Measurements from ENCODE around the gene CLCN7.

The CLCN7 gene

GRCh38 chr16:1416521-1416941, 58.3 kb downstream of the CLCN7 start:
- peak overlapping the region; percentile 9 for H3K4me3 Mint-ChIP-seq
- peaks cover 11% of the 10 kb centered on the region for H3K4me1 Mint-ChIP-seq
- H3K9me3 Mint-ChIP-seq: no peaks in the 10 kb centered on the region
- H3K27me3 Mint-ChIP-seq: no peaks in the 10 kb centered on the region
- no peak overlapping the region for H3K27ac Mint-ChIP-seq (ENCODE audit: low read depth)
- no peak for DNase-seq (ENCODE audit: low spot score in 2 of 2)
- ATAC-seq (replicated peaks; ENCODE audit: extremely low read depth, poor library complexity, severe bottlenecking): no peak
- peaks cover 31% of the 10 kb centered on the region for H3K36me3 Mint-ChIP-seq (ENCODE audit: insufficient read depth)

GRCh38 chr16:1414532-1415260, 60.1 kb downstream of the CLCN7 start, which contains the start of gene UNKL:
Gene UNKL (minus strand): TSS chr16:1414704. CDS start chr16:1414691, 13 bp downstream.
- Mint-ChIP-seq H3K4me3 (peak within 1 kb of the TSS; percentile 83), H3K36me3 (ENCODE audit: insufficient read depth) (peaks cover 33% of the 10 kb centered on the region), H3K27me3 (no peaks in the 10 kb centered on the region), H3K27ac (ENCODE audit: low read depth) (peak within 1 kb of the TSS; percentile 93), H3K4me1 (peaks cover 16% of the 10 kb centered on the region), H3K9me3 (no peaks in the 10 kb centered on the region)
- peak; percentile 59 for ATAC-seq (replicated peaks; ENCODE audit: extremely low read depth, poor library complexity, severe bottlenecking)
- peak; percentile 59 to 60 for DNase-seq (ENCODE audit: low spot score in 2 of 2)

DNA sequence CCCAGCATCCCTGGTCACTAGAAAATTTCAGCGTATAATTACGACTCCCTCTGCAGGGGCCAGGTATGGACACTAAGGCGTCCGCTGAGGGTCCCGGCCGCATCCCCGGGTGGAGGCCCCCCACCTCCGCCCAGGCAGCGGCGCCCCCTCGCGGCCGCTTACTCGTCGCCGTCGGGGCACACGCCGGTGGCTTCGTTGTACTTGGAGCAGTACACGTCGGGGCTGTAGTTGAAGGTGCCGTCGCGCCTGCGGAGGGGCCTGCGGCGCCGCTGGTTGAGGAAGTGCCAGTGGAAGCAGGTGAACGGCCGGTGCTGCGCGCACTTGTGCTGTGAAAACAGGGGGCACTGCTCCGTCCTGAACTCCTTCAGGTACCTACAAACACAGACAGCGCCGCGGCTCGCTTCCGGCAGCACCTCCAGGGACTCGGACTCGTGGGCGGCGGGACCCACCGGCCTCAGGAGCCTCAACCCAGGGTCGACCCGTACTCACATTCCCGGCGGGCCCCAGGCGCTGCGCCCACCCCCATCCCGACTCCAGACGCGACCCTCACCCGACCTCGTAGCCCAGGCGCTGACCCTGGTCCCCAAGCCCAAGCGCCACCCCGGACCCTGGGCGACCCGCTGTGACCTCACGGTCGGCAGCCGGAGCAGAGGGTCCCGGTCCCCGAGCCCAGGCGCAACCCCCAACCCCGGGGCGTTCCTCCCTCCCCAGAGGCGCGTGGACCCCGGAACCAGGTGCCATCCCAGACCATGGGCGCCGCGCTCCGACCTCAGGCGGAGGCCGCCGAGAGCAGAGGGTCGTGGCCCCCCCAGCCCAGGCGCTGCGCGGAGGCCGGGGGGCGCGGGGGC, 60.9 kb downstream of the CLCN7 start:
- Mint-ChIP-seq H3K4me1 (peaks cover 19% of the 10 kb centered on the region), H3K27me3 (no peaks in the 10 kb centered on the region), H3K36me3 (ENCODE audit: insufficient read depth) (peaks cover 37% of the 10 kb centered on the region), H3K4me3 (peak overlapping the region; percentile 83), H3K9me3 (no peaks in the 10 kb centered on the region), H3K27ac (ENCODE audit: low read depth) (peak overlapping the region; percentile 68)
- peak; percentile 41 to 46 for DNase-seq (ENCODE audit: low spot score in 2 of 2)
- ATAC-seq (replicated peaks; ENCODE audit: extremely low read depth, poor library complexity, severe bottlenecking): peak; percentile 69

DNA sequence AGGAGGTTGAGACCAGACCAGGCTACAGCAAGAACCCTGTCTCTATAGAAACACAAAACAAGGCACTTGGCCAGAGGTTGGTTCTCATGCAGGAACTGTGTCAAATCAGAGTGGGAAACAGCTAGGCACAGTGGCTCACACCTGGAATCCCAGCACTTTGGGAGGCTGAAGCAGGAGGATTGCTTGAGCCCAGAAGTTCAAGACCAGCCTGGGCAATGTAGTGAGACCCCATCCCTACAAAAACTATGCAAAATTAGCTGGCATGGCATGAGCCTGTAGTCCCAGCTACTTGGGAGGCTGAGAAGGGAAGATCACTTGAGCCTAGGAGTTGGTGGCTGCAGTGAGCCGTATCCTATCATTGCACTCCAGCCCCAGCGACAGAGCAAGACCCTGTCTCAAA, 62.0 kb downstream of the CLCN7 start:
- no peak for DNase-seq (ENCODE audit: low spot score in 2 of 2)
- no peak for ATAC-seq (replicated peaks; ENCODE audit: extremely low read depth, poor library complexity, severe bottlenecking)
- H3K27ac Mint-ChIP-seq (ENCODE audit: low read depth): no peak overlapping the region
- H3K4me1 Mint-ChIP-seq: peaks cover 29% of the 10 kb centered on the region
- H3K36me3 Mint-ChIP-seq (ENCODE audit: insufficient read depth): peaks cover 32% of the 10 kb centered on the region
- H3K27me3 Mint-ChIP-seq: no peaks in the 10 kb centered on the region
- peak overlapping the region; percentile 83 for H3K4me3 Mint-ChIP-seq
- H3K9me3 Mint-ChIP-seq: no peaks in the 10 kb centered on the region

GRCh38 chr16:1408171-1408837, 66.5 kb downstream of the CLCN7 start:
- peak overlapping the region; percentile 76 for H3K4me3 Mint-ChIP-seq
- peak; percentile 91 for ATAC-seq (replicated peaks; ENCODE audit: extremely low read depth, poor library complexity, severe bottlenecking)

DNA sequence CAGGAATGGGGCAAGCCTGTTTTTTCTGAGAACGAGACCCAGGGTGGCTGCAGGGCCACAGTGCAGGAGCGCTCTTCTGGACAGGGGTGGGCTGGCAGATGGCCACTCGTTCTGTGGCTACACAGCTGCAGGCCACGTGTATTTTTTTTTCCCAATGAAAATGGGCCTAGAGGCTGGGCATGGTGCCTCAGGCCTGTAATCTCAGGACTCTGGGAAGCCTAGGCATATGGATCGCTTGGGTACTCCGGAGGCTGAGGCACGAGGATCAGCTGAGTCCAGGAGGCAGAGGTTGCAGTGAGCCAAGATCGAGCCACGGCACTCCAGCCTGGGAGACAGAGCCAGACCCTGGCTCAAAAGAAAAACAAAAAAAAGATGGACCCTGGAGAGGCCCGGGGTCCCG, 67.1 kb downstream of the CLCN7 start:
- H3K4me3 Mint-ChIP-seq: peak overlapping the region; percentile 76
- H3K27me3 Mint-ChIP-seq: no peaks in the 10 kb centered on the region
- ATAC-seq (replicated peaks; ENCODE audit: extremely low read depth, poor library complexity, severe bottlenecking): no peak
- DNase-seq (ENCODE audit: low spot score in 2 of 2): no peak
- H3K4me1 Mint-ChIP-seq: peaks cover 26% of the 10 kb centered on the region
- peak overlapping the region; percentile 35 for H3K27ac Mint-ChIP-seq (ENCODE audit: low read depth)
- no peaks in the 10 kb centered on the region for H3K9me3 Mint-ChIP-seq
- H3K36me3 Mint-ChIP-seq (ENCODE audit: insufficient read depth): peaks cover 32% of the 10 kb centered on the region

More at GRCh38 chr16:1408171-1408837, 66.5 kb downstream of the CLCN7 start:
- Mint-ChIP-seq H3K27ac (ENCODE audit: low read depth) (peak overlapping the region; percentile 35), H3K4me1 (peaks cover 26% of the 10 kb centered on the region), H3K36me3 (ENCODE audit: insufficient read depth) (peaks cover 31% of the 10 kb centered on the region), H3K27me3 (no peaks in the 10 kb centered on the region), H3K9me3 (no peaks in the 10 kb centered on the region)
- peak; percentile 93 to 95 for DNase-seq (ENCODE audit: low spot score in 2 of 2)

GRCh38 chr16:1403733-1404132, 71.1 kb downstream of the CLCN7 start:
- H3K36me3 Mint-ChIP-seq (ENCODE audit: insufficient read depth): peaks cover 40% of the 10 kb centered on the region
- H3K4me3 Mint-ChIP-seq: no peak overlapping the region
- H3K9me3 Mint-ChIP-seq: no peaks in the 10 kb centered on the region
- ATAC-seq (replicated peaks; ENCODE audit: extremely low read depth, poor library complexity, severe bottlenecking) (no peak), DNase-seq (ENCODE audit: low spot score in 2 of 2) (no peak)
- no peaks in the 10 kb centered on the region for H3K27me3 Mint-ChIP-seq
- H3K4me1 Mint-ChIP-seq: peaks cover 28% of the 10 kb centered on the region
- H3K27ac Mint-ChIP-seq (ENCODE audit: low read depth): no peak overlapping the region

DNA sequence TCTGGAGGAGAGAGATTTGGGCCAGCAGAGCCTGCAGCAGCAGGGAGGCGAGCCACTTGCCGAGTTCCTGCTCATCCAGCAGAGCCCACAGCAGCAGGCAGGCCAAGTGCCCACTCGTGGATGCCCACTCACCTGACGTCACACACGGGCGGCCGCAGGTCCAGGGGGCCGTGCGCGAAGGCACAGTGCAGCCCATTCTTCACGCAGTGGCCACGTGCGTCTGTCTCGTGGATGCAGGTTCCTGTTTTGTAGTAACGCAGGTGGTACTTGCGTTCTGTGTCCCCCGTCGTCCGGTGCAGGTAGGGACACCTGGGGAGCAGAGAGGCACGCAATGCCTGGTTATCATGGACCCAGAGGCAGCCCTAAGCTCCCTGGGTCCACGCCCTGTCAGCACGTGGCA, 71.8 kb downstream of the CLCN7 start:
- H3K4me1 Mint-ChIP-seq: peaks cover 21% of the 10 kb centered on the region
- ATAC-seq (replicated peaks; ENCODE audit: extremely low read depth, poor library complexity, severe bottlenecking): no peak
- H3K27me3 Mint-ChIP-seq: no peaks in the 10 kb centered on the region
- peaks cover 45% of the 10 kb centered on the region for H3K36me3 Mint-ChIP-seq (ENCODE audit: insufficient read depth)
- no peak for DNase-seq (ENCODE audit: low spot score in 2 of 2)
- no peaks in the 10 kb centered on the region for H3K9me3 Mint-ChIP-seq
- H3K27ac Mint-ChIP-seq (ENCODE audit: low read depth): no peak overlapping the region
- H3K4me3 Mint-ChIP-seq: no peak overlapping the region

DNA sequence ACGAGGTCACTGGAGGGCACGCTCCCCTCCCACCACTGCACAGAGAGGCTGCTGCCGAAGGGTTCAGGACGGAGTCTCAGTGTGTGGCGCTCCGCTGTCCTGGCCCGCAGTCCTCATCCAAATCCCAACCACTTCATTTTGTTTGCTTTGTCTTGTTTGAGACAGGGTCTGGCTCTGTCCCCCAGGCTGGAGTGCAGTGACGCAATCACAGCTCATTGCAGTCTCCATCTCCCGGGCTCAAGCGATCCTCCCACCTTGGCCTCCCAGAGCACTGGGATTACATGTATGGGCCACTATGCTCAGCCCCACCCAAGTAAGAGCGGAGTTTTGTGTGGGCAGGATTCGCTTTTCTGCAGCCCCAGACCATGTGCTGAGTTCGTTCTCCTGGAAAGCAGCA, 73.1 kb downstream of the CLCN7 start:
- ATAC-seq (replicated peaks; ENCODE audit: extremely low read depth, poor library complexity, severe bottlenecking): no peak
- no peaks in the 10 kb centered on the region for H3K27me3 Mint-ChIP-seq
- H3K36me3 Mint-ChIP-seq (ENCODE audit: insufficient read depth): peaks cover 44% of the 10 kb centered on the region
- H3K27ac Mint-ChIP-seq (ENCODE audit: low read depth): peak overlapping the region; percentile 44
- H3K4me3 Mint-ChIP-seq: no peak overlapping the region
- H3K4me1 Mint-ChIP-seq: peaks cover 16% of the 10 kb centered on the region
- H3K9me3 Mint-ChIP-seq: no peaks in the 10 kb centered on the region
- no peak for DNase-seq (ENCODE audit: low spot score in 2 of 2)

- H3K4me1 Mint-ChIP-seq: peaks cover 16% of the 10 kb centered on the region
- H3K27me3 Mint-ChIP-seq: no peaks in the 10 kb centered on the region
- ATAC-seq (replicated peaks; ENCODE audit: extremely low read depth, poor library complexity, severe bottlenecking) (no peak), DNase-seq (ENCODE audit: low spot score in 2 of 2) (no peak)
- H3K9me3 Mint-ChIP-seq: no peaks in the 10 kb centered on the region
- no peak overlapping the region for H3K4me3 Mint-ChIP-seq
- peak overlapping the region; percentile 44 for H3K27ac Mint-ChIP-seq (ENCODE audit: low read depth)
- peaks cover 46% of the 10 kb centered on the region for H3K36me3 Mint-ChIP-seq (ENCODE audit: insufficient read depth)
These were observed 73.6 kb downstream of the CLCN7 start for GRCh38 chr16:1401061-1401757.

- Mint-ChIP-seq H3K27me3 (no peaks in the 10 kb centered on the region), H3K4me1 (peaks cover 11% of the 10 kb centered on the region), H3K27ac (ENCODE audit: low read depth) (peak overlapping the region; percentile 44), H3K36me3 (ENCODE audit: insufficient read depth) (peaks cover 48% of the 10 kb centered on the region), H3K9me3 (no peaks in the 10 kb centered on the region), H3K4me3 (no peak overlapping the region)
- ATAC-seq (replicated peaks; ENCODE audit: extremely low read depth, poor library complexity, severe bottlenecking) (no peak), DNase-seq (ENCODE audit: low spot score in 2 of 2) (no peak)
These were observed 75.8 kb downstream of the CLCN7 start for GRCh38 chr16:1398826-1399581.
